HUES64 (cell line): Measurements from ENCODE around the gene HTT.

ENCODE experiments used
- H3K27ac ChIP-seq: 2 replicates; pipeline ENCODE4 v1.7.0; 2013; ENCODE audit warnings: low read depth, low read length, inconsistent platforms
- H3K27me3 ChIP-seq: 2 replicates; pipeline ENCODE4 v1.6.1; 2013; ENCODE audit warnings: mild to moderate bottlenecking, low read length; ENCODE audit not compliant: insufficient read depth
- H3K36me3 ChIP-seq: 2 replicates; pipeline ENCODE4 v1.6.1; 2013; ENCODE audit warnings: mild to moderate bottlenecking, low read length; ENCODE audit not compliant: insufficient read depth
- H3K4me1 ChIP-seq: 2 replicates; pipeline ENCODE4 v1.6.1; 2013; ENCODE audit warnings: mild to moderate bottlenecking, low read length, moderate library complexity; ENCODE audit not compliant: insufficient read depth
- H3K4me3 ChIP-seq: 2 replicates; pipeline ENCODE4 v1.5.1; 2013; ENCODE audit warnings: mild to moderate bottlenecking, low read length, moderate library complexity
- H3K9ac ChIP-seq: 2 replicates; pipeline ENCODE4 v1.6.1; 2013; ENCODE audit warnings: mild to moderate bottlenecking, low read depth, low read length
- H3K9me3 ChIP-seq: 2 replicates; pipeline ENCODE4 v1.6.1; 2013; ENCODE audit warnings: low read depth, low read length; ENCODE audit not compliant: insufficient read depth
- WGBS: fragments of 150-250, 120-280 bp; methylation state at CpG from one replicate; pipeline ENCODE4 v1.1.7; 2013; ENCODE audit warnings: missing lambda C conversion rate; 5-methylcytosine and 5-hydroxymethylcytosine counted together

The HTT gene

DNA sequence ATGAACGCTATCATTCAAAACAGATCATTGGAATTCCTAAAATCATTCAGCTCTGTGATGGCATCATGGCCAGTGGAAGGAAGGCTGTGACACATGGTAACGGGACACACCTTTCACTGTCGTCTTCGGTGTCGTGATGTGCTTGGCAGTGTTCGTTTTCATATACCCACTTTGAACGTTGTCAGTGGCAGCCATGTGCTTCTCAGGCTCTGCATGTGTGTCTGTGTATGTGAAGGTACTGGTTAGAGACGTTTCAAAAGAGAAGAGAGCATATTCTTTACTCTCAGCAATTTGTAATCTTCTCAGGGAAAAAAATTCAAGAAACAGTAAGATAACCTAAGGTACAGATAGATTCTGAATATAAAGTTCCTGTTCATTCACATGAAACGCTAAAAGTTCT lies 103.9 kb downstream of the HTT start:
- peaks cover 92% of the 10 kb centered on the region for H3K36me3 ChIP-seq
- H3K9me3 ChIP-seq, result no peaks in the 10 kb centered on the region
- 96% methylated on average over 8 of the region's 9 CpGs for WGBS
- no peak overlapping the region for H3K4me3 ChIP-seq
- no peak overlapping the region for H3K9ac ChIP-seq
- no peak overlapping the region for H3K27ac ChIP-seq
- H3K4me1 ChIP-seq, result no peaks in the 10 kb centered on the region
- no peaks in the 10 kb centered on the region for H3K27me3 ChIP-seq

DNA sequence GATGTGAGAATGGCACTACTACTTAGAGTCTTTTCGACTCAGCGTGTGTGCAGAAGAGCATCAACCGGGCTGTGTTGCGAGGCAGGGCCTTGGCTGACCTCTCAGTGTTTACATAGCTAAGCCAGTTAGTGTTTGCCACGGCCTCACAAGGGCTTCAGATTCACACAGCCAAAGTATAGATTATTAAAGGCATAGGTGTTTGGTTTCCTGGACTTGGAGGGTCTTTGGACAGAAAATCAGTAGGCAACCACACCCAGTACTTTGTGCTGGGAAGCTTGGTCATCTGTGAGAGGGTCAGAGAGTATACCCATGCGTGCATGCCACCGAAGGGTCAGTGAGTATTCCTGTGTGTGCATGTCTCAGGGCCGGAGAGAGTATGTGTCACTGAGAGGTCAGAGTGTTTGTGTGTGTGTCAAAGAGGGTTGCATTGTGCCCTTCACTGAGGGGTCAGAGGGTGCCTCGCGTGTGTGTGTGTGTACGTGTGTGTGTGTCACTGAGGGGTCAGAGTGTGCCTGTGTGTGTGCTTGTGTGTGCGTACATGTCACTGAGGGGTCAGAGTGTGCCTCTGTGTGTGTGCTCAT lies 104.7 kb downstream of the HTT start:
- no peaks in the 10 kb centered on the region for H3K9me3 ChIP-seq
- H3K27ac ChIP-seq, result no peak overlapping the region
- no peak overlapping the region for H3K9ac ChIP-seq
- no peaks in the 10 kb centered on the region for H3K27me3 ChIP-seq
- no peaks in the 10 kb centered on the region for H3K4me1 ChIP-seq
- H3K4me3 ChIP-seq, result no peak overlapping the region
- 91% methylated on average over 12 of the region's 12 CpGs for WGBS
- H3K36me3 ChIP-seq, result peaks cover 94% of the 10 kb centered on the region

DNA sequence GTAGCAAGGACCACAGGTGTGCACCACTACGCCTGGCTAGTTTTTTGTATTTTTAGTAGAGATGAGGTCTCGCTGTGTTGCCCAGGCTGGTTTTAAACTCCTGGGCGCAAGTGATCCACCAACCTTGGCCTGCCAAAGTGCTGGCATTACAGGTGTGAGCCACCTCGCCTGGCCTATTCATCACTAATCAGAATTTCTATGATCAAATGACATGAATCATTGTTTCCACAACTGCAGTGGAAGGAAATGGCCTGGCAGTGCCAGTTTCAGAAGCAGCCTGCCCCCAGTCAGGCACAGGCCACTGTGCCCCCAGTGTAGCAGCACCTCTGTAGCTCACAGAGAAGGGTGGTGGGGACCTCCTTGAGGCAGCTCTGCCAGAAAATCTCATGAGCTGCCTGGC lies 108.5 kb downstream of the HTT start:
- Histone ChIP-seq H3K27me3 (no peaks in the 10 kb centered on the region), H3K27ac (no peak overlapping the region)
- WGBS, result 92% methylated on average over 4 of the region's 4 CpGs

DNA sequence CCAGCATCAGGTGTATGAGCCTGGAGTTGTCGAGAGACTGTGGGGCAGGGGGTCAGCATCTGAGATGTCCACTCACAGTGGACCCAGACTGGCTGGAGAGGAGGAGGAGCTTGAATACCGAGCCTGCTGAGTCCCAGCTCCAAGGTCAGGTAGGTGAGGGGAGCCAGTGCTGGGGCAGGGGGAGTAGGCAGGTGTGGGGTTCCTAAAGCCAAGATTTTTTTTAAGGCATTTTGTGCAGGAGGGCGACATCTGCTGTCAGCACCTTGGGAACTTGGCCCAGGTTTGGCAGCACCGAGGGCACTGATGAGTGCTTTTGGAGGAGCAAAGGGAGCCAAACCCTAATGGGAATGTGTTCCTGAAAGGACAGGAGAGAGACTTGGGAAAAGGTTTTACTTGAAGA lies 110.2 kb downstream of the HTT start:
- H3K27me3 ChIP-seq, result no peaks in the 10 kb centered on the region
- no peaks in the 10 kb centered on the region for H3K4me1 ChIP-seq
- H3K36me3 ChIP-seq, result peaks cover 89% of the 10 kb centered on the region
- H3K9me3 ChIP-seq, result no peaks in the 10 kb centered on the region
- no peak overlapping the region for H3K4me3 ChIP-seq
- no peak overlapping the region for H3K9ac ChIP-seq
- 93% methylated on average over 4 of the region's 4 CpGs for WGBS
- H3K27ac ChIP-seq, result no peak overlapping the region

More for the DNA sequence above, 108.5 kb downstream of the HTT start:
- Histone ChIP-seq H3K4me1 (no peaks in the 10 kb centered on the region), H3K9me3 (no peaks in the 10 kb centered on the region), H3K4me3 (no peak overlapping the region), H3K36me3 (peaks cover 89% of the 10 kb centered on the region), H3K9ac (no peak overlapping the region)

DNA sequence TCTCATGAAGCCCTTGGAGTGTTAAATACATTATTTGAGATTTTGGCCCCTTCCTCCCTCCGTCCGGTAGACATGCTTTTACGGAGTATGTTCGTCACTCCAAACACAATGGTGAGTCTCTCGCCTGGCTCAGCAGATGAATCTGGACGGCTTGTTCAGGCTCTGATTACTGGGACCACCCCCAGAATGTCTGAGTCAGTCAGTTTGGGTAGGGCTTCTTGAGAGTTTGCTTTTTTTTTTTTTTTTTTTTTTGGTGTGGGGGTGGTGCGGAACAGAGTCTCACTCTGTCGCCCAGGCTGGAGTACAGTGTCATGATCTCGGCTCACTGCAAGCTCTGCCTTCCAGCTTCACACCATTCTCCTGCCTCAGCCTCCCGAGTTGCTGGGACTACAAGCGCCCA lies 112.1 kb downstream of the HTT start:
- Histone ChIP-seq H3K36me3 (peaks cover 87% of the 10 kb centered on the region), H3K27me3 (no peaks in the 10 kb centered on the region), H3K4me1 (no peaks in the 10 kb centered on the region), H3K4me3 (no peak overlapping the region), H3K9me3 (no peaks in the 10 kb centered on the region), H3K9ac (no peak overlapping the region), H3K27ac (no peak overlapping the region)
- 89% methylated on average over 10 of the region's 11 CpGs for WGBS

DNA sequence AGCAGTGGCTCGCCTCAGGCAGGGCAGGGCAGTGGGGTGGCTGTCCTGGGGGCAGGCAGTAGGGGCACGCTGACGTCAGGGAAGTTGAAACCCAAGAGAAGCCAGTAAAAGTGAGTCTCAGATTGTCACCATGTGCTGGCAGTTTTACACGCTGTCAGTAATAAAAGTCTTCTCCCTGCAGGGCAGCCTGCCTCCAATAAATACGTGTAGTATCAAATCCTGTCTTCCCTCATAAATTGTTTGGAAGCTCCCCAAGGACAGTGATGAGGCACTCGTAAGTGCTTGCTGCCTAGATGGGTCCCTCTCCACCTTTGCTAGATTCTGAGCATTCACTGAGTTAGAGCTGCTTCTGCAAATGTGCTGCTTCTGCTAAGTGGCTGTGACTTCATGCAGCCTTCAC lies 113.6 kb downstream of the HTT start:
- H3K4me3 ChIP-seq, result no peak overlapping the region
- no peaks in the 10 kb centered on the region for H3K27me3 ChIP-seq
- H3K9me3 ChIP-seq, result no peaks in the 10 kb centered on the region
- H3K4me1 ChIP-seq, result no peaks in the 10 kb centered on the region
- no peak overlapping the region for H3K27ac ChIP-seq
- 97% methylated on average over 6 of the region's 6 CpGs for WGBS
- H3K9ac ChIP-seq, result no peak overlapping the region
- peaks cover 85% of the 10 kb centered on the region for H3K36me3 ChIP-seq

DNA sequence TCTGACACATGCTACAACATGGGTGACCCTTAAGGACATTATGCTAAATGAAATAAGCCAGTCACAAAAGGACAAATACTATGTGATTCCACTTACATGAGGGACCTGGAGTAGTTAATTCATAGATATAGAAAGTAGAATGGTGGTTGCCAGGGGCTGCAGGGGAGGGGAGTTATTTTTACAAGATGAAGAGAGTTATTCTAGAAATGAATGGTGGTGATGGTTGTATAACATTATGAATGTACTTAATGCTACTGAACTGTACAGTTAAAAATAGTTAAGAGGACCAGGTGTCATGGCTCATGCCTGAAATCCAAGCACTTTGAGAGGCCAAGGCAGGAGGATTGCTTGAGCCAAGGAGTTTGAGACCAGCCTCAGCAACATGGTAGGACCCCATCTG lies 115.0 kb downstream of the HTT start:
- Histone ChIP-seq H3K27ac (no peak overlapping the region), H3K4me1 (no peaks in the 10 kb centered on the region), H3K4me3 (no peak overlapping the region), H3K36me3 (peaks cover 81% of the 10 kb centered on the region), H3K9me3 (no peaks in the 10 kb centered on the region), H3K27me3 (no peaks in the 10 kb centered on the region), H3K9ac (no peak overlapping the region)

DNA sequence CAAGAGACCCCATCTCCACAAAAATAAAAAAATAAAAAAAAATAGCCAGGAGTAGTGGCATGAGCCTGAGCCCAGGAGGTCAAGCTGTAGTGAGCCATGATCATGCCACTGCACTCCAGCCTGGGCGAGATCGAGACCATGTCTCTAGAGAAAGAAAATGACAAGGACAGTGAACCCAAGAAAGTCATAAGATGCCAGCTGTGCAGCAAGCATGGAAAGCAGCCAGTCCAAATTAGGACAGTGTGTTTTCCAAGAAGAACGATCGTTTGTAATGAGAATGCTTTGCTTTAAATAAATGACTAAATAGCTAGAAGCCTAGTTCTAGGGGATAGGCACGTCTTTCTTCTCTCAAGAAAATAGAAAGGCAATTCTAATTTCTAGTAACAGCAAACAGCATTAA lies 116.1 kb downstream of the HTT start:
- H3K27ac ChIP-seq, result no peak overlapping the region
- H3K4me1 ChIP-seq, result no peaks in the 10 kb centered on the region
- H3K27me3 ChIP-seq, result no peaks in the 10 kb centered on the region
- WGBS, result 96% methylated on average over 5 of the region's 5 CpGs
- H3K36me3 ChIP-seq, result peaks cover 84% of the 10 kb centered on the region
- no peaks in the 10 kb centered on the region for H3K9me3 ChIP-seq
- no peak overlapping the region for H3K9ac ChIP-seq
- no peak overlapping the region for H3K4me3 ChIP-seq

DNA sequence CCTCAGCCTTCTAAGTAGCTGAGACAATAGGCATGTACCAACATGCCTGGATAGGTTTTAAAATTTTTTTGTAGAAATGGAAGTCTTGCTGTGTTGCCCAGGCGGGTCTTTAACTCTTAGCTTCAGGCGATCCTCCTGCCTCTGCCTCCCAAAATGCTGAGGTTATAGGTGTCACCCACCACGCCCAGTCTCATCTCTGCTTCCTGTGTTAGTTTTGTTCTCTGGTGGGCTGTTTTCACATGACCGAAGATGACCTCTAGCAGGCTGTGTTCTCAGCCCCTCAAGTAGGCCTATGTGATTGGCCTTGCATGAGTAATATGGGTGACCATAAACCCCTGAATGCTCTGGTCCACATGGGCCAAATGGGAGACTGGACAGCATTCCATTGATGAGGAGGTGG lies 117.7 kb downstream of the HTT start:
- no peaks in the 10 kb centered on the region for H3K27me3 ChIP-seq
- no peak overlapping the region for H3K27ac ChIP-seq
- peaks cover 88% of the 10 kb centered on the region for H3K36me3 ChIP-seq
- no peak overlapping the region for H3K4me3 ChIP-seq
- no peaks in the 10 kb centered on the region for H3K4me1 ChIP-seq
- 94% methylated on average over 4 of the region's 4 CpGs for WGBS
- no peak overlapping the region for H3K9ac ChIP-seq
- no peaks in the 10 kb centered on the region for H3K9me3 ChIP-seq

DNA sequence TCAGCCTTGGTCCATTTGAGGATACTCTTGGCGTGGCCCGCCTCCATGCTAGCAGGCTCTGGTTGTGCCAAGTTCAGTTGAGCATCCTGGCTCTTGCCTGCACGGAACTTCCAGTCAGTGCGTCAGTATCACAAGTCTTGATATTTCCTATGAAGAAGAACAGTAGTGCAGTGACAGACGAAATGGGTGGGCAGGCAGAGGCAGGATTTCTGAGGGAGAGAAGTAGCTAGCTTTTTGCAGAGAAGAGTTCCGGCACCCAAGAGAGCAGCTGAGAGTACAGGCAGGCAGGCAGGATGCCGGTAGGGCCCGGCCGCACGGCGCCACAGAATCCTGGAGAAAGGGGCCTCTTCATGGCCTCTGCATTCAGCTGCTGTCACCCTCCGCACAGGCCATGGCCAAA lies 118.3 kb downstream of the HTT start:
- Histone ChIP-seq H3K4me1 (no peaks in the 10 kb centered on the region), H3K4me3 (no peak overlapping the region), H3K36me3 (peaks cover 88% of the 10 kb centered on the region), H3K27me3 (no peaks in the 10 kb centered on the region), H3K27ac (no peak overlapping the region), H3K9me3 (no peaks in the 10 kb centered on the region), H3K9ac (no peak overlapping the region)
- 98% methylated on average over 12 of the region's 12 CpGs for WGBS

DNA sequence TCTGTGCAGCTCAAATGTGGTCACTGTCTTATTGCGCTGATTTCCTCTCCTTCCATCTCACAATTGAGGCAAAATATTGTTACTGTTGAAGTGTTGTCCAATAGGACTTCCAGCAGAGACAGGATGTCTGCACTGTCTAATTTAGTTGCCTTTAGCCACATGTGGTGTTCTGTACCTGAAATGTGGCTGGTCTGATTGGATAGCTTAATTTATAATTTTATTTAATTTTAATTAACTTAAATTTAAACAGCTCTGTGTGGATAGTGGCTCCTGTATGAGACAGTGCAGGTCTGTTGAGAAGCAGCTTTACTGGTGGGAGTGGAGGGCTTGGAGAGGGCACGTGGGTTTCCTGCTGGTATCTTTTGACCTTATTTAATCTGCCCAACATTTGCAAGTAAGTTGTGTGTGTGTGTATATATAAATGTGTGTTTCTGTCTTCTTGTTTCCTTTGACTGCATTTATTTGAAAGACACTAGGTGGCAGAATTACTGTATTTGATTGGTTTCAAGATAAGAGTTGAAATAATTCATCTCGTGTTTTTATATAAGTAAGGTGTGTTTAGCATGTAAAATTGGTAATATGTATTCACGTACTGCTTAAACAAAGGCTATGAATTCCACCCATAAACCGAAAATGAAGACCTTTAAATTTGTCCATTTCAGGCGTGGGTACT lies 119.2 kb downstream of the HTT start:
- Histone ChIP-seq H3K27ac (no peak overlapping the region), H3K4me1 (no peaks in the 10 kb centered on the region), H3K9me3 (no peaks in the 10 kb centered on the region), H3K27me3 (no peaks in the 10 kb centered on the region), H3K4me3 (no peak overlapping the region), H3K36me3 (peaks cover 84% of the 10 kb centered on the region), H3K9ac (no peak overlapping the region)
- 95% methylated on average over 6 of the region's 6 CpGs for WGBS
